RWPE2 (cell line): ENCODE data around the gene LIMD2.

Source experiments
- ATAC-seq: fragments of 200-7000 bp; cut with Tn5 transposase; 3 replicates; pipeline ENCODE4 v1.9.1; 2021; ENCODE audit warnings: low read depth
- DNase-seq: peaks from one replicate; pipeline ENCODE4 v3.0.0-alpha.2; 2020; ENCODE audit warnings: low spot score
- H3K27ac ChIP-seq: fragments of 450-650 bp; 2 replicates; pipeline ENCODE4 v1.5.1; 2017; ENCODE audit warnings: mild to moderate bottlenecking; ENCODE audit not compliant: poor library complexity, severe bottlenecking
- H3K27me3 ChIP-seq: fragments of 250-450 bp; sonication (Bioruptor Pico); 2 replicates; pipeline ENCODE4 v1.5.1; 2021; ENCODE audit warnings: mild to moderate bottlenecking, moderate library complexity; ENCODE audit not compliant: insufficient read depth, poor library complexity, severe bottlenecking
- H3K36me3 ChIP-seq: fragments of 250-450 bp; sonication (Bioruptor Pico); 2 replicates; pipeline ENCODE4 v1.5.1; 2020; ENCODE audit warnings: low read depth, mild to moderate bottlenecking, moderate library complexity
- H3K4me1 ChIP-seq: fragments of 250-450 bp; sonication (Bioruptor Pico); 2 replicates; pipeline ENCODE4 v1.5.1; 2021; ENCODE audit warnings: mild to moderate bottlenecking, moderate library complexity; ENCODE audit not compliant: insufficient read depth, poor library complexity, severe bottlenecking
- H3K4me3 ChIP-seq: fragments of 250-450 bp; sonication (Bioruptor Pico); 2 replicates; pipeline ENCODE4 v1.5.1; 2021; ENCODE audit warnings: mild to moderate bottlenecking, moderate library complexity; ENCODE audit not compliant: severe bottlenecking
- H3K9me3 ChIP-seq: fragments of 250-450 bp; sonication (Bioruptor Pico); 2 replicates; pipeline ENCODE4 v1.5.1; 2021; ENCODE audit warnings: mild to moderate bottlenecking, moderate library complexity; ENCODE audit not compliant: severe bottlenecking
- TF ChIP-seq, protein P1 (sequence below): fragments of 450-650 bp; IDR thresholded peaks from one replicate; pipeline ENCODE4 v1.5.1; 2017; ENCODE audit warnings: mild to moderate bottlenecking, moderate library complexity; ENCODE audit not compliant: poor library complexity, severe bottlenecking

The LIMD2 gene

DNA sequence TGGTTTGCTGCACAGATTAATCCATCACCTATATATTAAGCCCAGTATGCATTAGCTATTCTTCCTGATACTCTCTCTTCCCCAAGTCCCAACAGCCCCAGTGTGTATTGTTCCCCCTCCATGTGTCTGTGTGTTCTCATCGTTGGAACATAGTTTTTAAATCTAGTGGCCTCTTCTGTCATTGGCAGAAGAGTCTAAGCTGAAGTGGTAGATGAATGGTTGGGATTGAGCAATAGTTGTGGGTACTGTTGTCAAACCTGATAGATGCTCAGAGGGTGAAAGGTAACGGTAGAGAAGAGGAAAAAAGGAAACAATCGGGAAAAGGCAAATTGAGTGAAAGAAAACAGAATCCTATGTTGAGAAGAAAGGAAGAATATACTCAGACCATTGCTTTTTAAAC is 47.8 kb downstream of the LIMD2 start:
- TF ChIP-seq, protein P1, sequence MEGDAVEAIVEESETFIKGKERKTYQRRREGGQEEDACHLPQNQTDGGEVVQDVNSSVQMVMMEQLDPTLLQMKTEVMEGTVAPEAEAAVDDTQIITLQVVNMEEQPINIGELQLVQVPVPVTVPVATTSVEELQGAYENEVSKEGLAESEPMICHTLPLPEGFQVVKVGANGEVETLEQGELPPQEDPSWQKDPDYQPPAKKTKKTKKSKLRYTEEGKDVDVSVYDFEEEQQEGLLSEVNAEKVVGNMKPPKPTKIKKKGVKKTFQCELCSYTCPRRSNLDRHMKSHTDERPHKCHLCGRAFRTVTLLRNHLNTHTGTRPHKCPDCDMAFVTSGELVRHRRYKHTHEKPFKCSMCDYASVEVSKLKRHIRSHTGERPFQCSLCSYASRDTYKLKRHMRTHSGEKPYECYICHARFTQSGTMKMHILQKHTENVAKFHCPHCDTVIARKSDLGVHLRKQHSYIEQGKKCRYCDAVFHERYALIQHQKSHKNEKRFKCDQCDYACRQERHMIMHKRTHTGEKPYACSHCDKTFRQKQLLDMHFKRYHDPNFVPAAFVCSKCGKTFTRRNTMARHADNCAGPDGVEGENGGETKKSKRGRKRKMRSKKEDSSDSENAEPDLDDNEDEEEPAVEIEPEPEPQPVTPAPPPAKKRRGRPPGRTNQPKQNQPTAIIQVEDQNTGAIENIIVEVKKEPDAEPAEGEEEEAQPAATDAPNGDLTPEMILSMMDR, result no peak
- no peaks in the 10 kb centered on the region for H3K27me3 ChIP-seq
- no peaks in the 10 kb centered on the region for H3K9me3 ChIP-seq
- H3K4me1 ChIP-seq, result no peaks in the 10 kb centered on the region
- H3K36me3 ChIP-seq, result peaks cover 30% of the 10 kb centered on the region
- ATAC-seq, result no peak
- H3K27ac ChIP-seq, result no peak overlapping the region
- H3K4me3 ChIP-seq, result no peak overlapping the region
- no peak for DNase-seq

DNA sequence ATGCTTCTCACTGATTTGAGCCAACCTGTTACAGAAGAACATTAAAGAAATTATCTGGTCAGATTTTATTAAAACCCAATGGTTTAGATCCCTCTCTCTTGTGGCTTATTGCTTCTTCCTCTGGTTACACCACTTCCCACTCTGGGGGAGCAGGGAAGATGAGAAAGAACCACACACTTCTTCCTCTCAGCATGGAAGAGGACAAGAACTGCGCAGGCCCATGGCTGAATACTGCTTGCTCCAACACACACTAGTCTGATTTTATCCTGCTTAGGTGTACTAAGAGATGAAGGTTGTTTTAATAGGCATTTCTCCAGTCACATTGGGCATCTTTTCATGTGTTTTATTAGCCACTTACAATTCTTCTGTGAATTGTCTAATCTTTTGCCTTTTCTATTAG is 50.1 kb downstream of the LIMD2 start:
- ATAC-seq, result no peak
- no peaks in the 10 kb centered on the region for H3K27me3 ChIP-seq
- no peak for DNase-seq
- peaks cover 40% of the 10 kb centered on the region for H3K36me3 ChIP-seq
- TF ChIP-seq, protein P1, result no peak
- no peak overlapping the region for H3K4me3 ChIP-seq
- H3K9me3 ChIP-seq, result no peaks in the 10 kb centered on the region
- H3K27ac ChIP-seq, result no peak overlapping the region
- no peaks in the 10 kb centered on the region for H3K4me1 ChIP-seq

DNA sequence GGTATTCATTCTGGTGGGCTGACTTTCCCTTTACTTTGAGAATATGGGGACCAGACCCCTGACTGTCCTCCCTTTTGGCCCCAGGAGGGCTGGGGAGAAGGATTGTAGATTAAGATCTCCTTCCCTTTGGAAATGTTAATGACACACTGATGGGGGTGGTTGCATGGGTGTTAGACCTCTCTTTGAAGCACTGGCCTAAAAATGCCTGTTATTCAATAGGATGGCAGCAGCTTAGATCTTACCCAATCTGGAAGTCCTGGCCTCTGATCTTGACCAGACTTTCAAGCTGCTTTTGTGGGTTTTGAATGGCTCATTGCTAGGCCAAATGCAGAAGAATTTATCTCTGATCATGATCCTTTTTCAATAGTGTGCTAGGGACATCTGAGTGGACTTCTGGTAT is 52.0 kb downstream of the LIMD2 start:
- H3K4me1 ChIP-seq, result no peaks in the 10 kb centered on the region
- peaks cover 23% of the 10 kb centered on the region for H3K36me3 ChIP-seq
- TF ChIP-seq, protein P1, result no peak
- ATAC-seq (no peak), DNase-seq (no peak)
- no peaks in the 10 kb centered on the region for H3K27me3 ChIP-seq
- no peaks in the 10 kb centered on the region for H3K9me3 ChIP-seq
- H3K27ac ChIP-seq, result no peak overlapping the region
- no peak overlapping the region for H3K4me3 ChIP-seq

DNA sequence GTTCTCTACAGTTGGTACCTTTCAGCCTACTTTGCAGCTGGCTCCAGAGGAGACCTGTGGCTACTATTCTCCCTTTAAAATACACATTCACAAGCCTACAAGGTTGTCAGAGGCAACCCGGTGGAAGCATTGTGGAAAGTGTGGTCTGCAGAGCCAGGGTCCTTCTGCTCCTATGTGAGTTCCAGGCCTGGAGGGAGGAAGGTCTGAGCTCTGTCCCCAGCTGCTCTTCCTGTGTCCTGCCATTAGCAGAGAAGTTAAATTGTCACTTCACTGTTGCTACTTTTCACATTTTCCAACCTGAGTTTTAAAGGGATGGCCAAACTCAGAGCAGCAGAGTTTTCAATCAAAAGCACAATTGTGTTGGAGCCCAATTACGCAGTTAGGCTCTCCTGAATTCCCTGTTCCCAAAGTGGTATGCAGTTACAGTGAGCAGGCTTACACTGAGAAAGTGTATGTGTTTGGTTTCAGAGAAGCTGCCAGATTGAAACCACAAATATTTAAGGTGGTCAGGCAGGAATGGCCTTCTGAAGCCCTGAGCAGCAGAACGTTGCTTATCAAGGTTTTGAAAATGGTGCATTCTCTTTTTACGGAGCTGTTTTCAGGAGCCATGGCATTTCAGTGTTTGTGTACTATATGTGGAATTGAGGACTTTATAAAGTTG is 52.7 kb downstream of the LIMD2 start:
- H3K27ac ChIP-seq, result no peak overlapping the region

DNA sequence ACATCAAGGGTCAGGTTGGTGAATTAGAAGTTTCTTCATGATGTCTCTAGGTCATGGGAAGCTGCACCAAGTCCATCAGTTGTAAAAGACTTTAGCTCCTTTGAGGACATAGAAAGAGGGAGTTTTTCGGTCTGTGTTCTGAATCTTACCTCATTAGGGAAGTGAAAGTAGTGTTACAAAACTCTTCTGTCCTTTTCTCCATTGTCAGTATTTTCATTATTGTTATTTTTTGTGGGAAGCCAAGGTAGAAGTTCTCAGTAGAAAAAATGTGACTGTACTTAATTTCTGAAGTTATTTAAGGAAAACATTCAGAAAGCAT is 53.5 kb downstream of the LIMD2 start:
- Histone ChIP-seq H3K4me3 (no peak overlapping the region), H3K4me1 (no peaks in the 10 kb centered on the region), H3K9me3 (no peaks in the 10 kb centered on the region), H3K27ac (no peak overlapping the region), H3K27me3 (no peaks in the 10 kb centered on the region), H3K36me3 (peaks cover 16% of the 10 kb centered on the region)
- no peak for DNase-seq
- ATAC-seq, result no peak
- TF ChIP-seq, protein P1, result no peak

More for the DNA sequence above, 52.7 kb downstream of the LIMD2 start:
- Histone ChIP-seq H3K4me1 (no peaks in the 10 kb centered on the region), H3K27me3 (no peaks in the 10 kb centered on the region), H3K36me3 (peaks cover 17% of the 10 kb centered on the region), H3K9me3 (no peaks in the 10 kb centered on the region), H3K4me3 (no peak overlapping the region)
- TF ChIP-seq, protein P1, result no peak
- no peak for DNase-seq
- peak; percentile 44; the same call in 1 of the 3 replicates for ATAC-seq
